ENCODE results near the gene PDIA2. TPM values are rescaled to one million over a fixed set of nuclear protein-coding genes. Genes with fewer than 3 reads are reported as not detected.

PDIA2 gene
- total RNA-seq, 4 donors from 2014 or later = 3.3 to 8.8 (median 3.7) TPM

GRCh38 chr16:259226-259625 is 23.7 kb upstream of the PDIA2 start:
- TF ChIP-seq, protein P1, sequence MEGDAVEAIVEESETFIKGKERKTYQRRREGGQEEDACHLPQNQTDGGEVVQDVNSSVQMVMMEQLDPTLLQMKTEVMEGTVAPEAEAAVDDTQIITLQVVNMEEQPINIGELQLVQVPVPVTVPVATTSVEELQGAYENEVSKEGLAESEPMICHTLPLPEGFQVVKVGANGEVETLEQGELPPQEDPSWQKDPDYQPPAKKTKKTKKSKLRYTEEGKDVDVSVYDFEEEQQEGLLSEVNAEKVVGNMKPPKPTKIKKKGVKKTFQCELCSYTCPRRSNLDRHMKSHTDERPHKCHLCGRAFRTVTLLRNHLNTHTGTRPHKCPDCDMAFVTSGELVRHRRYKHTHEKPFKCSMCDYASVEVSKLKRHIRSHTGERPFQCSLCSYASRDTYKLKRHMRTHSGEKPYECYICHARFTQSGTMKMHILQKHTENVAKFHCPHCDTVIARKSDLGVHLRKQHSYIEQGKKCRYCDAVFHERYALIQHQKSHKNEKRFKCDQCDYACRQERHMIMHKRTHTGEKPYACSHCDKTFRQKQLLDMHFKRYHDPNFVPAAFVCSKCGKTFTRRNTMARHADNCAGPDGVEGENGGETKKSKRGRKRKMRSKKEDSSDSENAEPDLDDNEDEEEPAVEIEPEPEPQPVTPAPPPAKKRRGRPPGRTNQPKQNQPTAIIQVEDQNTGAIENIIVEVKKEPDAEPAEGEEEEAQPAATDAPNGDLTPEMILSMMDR (IDR thresholded peaks at IDR 0.05) = no peak
- TF ChIP-seq EP300 (IDR thresholded peaks at IDR 0.05) = no peak
- TF ChIP-seq POLR2A (IDR thresholded peaks at IDR 0.05) = no peak
- DNase-seq (ENCODE audit: low spot score in 2 of 2) = no peak
- Histone ChIP-seq H3K27me3 (no peaks in the 10 kb centered on the region), H3K4me3 (no peak overlapping the region), H3K4me1 (no peaks in the 10 kb centered on the region), H3K27ac (no peak overlapping the region), H3K9me3 (no peaks in the 10 kb centered on the region), H3K36me3 (peaks cover 0 to 92% (median 13%) of the 10 kb centered on the region in 3 donors)
- WGBS, 2 donors = 77 to 83% methylated on average over 10 of the region's 10 CpGs

DNA sequence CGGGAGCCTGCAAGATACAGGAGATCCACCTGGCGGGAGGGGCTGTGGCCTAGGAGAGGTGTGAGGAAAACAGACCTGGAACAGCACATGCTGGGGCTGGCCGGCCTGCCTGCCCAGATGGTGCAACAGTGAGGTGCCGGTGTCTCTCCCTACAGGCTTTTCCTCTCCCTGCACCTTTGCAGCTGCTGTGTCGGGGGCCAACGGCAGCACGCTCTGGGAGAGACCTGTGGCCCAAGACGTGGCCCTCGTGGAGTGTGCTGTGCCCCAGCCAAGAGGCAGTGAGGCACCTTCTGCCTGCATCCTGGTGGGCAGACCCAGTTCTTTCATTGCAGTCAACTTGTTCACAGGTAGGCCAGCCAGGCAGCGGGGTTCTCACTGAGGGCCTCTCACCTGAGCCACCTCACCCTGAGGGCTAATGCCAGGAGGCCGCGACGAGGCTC is 23.1 kb upstream of the PDIA2 start:
- WGBS, 2 donors = 92% methylated on average over 10 of the region's 13 CpGs
- H3K4me1 ChIP-seq = no peaks in the 10 kb centered on the region
- TF ChIP-seq EP300 (IDR thresholded peaks at IDR 0.05) (no peak), POLR2A (IDR thresholded peaks at IDR 0.05) (no peak)
- TF ChIP-seq, protein P1 (IDR thresholded peaks at IDR 0.05) = no peak
- no peaks in the 10 kb centered on the region for H3K27me3 ChIP-seq
- no peak overlapping the region for H3K27ac ChIP-seq
- DNase-seq (ENCODE audit: low spot score in 2 of 2) = no peak
- peaks cover 0 to 92% (median 13%) of the 10 kb centered on the region in 3 donors for H3K36me3 ChIP-seq
- H3K9me3 ChIP-seq = no peaks in the 10 kb centered on the region
- no peak overlapping the region for H3K4me3 ChIP-seq

DNA sequence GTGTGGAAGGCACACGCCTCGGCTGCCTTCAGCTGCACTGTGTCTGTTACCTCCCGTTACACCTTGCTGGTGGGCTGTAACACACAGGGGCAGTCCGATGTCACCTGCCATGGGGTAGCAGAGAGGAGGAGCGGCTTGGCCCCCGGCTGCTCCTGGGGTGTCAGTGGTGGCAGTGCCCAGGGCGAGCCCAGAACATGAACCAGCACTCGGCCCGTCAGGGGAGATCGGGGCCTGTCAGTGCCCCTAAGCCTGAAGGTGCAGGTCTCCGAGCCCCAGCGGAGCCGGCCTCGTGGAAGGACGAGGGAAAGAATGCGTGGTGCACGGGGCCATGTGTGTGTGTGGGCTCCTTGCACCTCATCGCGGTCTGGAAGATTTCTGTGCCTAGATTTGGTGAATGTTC is 22.6 kb upstream of the PDIA2 start:
- TF ChIP-seq, protein P1 (IDR thresholded peaks at IDR 0.05) = no peak
- TF ChIP-seq EP300 (IDR thresholded peaks at IDR 0.05) = no peak
- WGBS, 2 donors = 92% methylated on average over 13 to 19 of the region's 19 CpGs
- no peaks in the 10 kb centered on the region for H3K9me3 ChIP-seq
- no peak overlapping the region for H3K4me3 ChIP-seq
- H3K36me3 ChIP-seq = peaks cover 0 to 92% (median 13%) of the 10 kb centered on the region in 3 donors
- DNase-seq (ENCODE audit: low spot score in 2 of 2) = no peak
- H3K27me3 ChIP-seq = no peaks in the 10 kb centered on the region
- no peak overlapping the region for H3K27ac ChIP-seq
- H3K4me1 ChIP-seq = peaks cover 0 to 2% (median 0%) of the 10 kb centered on the region in 4 donors

DNA sequence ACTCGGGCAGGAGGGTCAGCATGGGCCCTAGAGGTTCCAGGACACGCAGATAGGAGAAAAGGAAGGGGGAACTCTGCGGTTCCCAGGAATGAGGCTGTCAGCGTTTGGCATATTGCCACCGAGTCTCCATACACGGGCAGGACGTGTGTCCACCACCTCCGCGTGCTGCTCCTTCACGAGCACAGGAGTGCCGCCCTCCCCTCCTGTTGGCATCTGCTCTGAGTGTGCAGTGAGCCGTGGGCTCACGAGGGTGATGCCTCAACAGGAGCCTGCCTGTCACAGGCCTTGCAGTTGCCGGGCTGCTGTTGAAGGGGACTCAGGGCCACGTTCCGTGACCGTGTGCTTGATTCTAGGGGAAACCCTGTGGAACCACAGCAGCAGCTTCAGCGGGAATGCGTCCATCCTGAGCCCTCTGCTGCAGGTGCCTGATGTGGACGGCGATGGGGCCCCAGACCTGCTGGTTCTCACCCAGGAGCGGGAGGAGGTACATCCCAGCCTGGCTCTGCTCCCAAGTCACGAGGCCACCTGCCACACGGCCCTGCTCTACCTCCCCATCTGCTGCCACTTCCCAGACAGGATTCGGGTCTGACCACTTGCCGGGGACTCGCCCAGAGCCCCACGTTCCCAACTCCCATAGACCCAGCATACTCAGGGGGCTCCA is 21.8 kb upstream of the PDIA2 start:
- no peak for DNase-seq (ENCODE audit: low spot score in 2 of 2)
- TF ChIP-seq POLR2A (IDR thresholded peaks at IDR 0.05) (no peak), EP300 (IDR thresholded peaks at IDR 0.05) (no peak)
- TF ChIP-seq, protein P1 (IDR thresholded peaks at IDR 0.05) = no peak
- Histone ChIP-seq H3K27ac (no peak overlapping the region), H3K9me3 (no peaks in the 10 kb centered on the region), H3K27me3 (no peaks in the 10 kb centered on the region), H3K36me3 (peaks cover 0 to 88% (median 9%) of the 10 kb centered on the region in 3 donors), H3K4me1 (peaks cover 0 to 10% (median 0%) of the 10 kb centered on the region in 4 donors), H3K4me3 (no peak overlapping the region)
- WGBS, 2 donors = 83 to 88% methylated on average over 16 to 27 of the region's 28 CpGs

- TF ChIP-seq, protein P1 (IDR thresholded peaks at IDR 0.05) = no peak
- TF ChIP-seq POLR2A (IDR thresholded peaks at IDR 0.05) (no peak), EP300 (IDR thresholded peaks at IDR 0.05) (no peak)
- H3K27me3 ChIP-seq = no peaks in the 10 kb centered on the region
- no peak overlapping the region for H3K4me3 ChIP-seq
- DNase-seq (ENCODE audit: low spot score in 2 of 2) = no peak
- 90 to 94% methylated on average over 21 to 29 of the region's 29 CpGs for WGBS, 2 donors
- H3K9me3 ChIP-seq = no peaks in the 10 kb centered on the region
- peaks cover 0 to 16% (median 0%) of the 10 kb centered on the region in 4 donors for H3K4me1 ChIP-seq
- H3K27ac ChIP-seq = no peak overlapping the region
- H3K36me3 ChIP-seq = peaks cover 0 to 79% (median 9%) of the 10 kb centered on the region in 3 donors
Measured at GRCh38 chr16:262121-262745, 20.7 kb upstream of the PDIA2 start.

Data from tibial nerve (tissue), 4 donors.